OCI-LY7 (cell line): ENCODE results near the gene FAM114A1. TPM values are rescaled to one million over a fixed set of nuclear protein-coding genes. Genes with fewer than 3 reads are reported as not detected.

ENCODE experiments used
- BruUV-seq: library from RNA; stranded (reverse); fragments of 400-500 nt; replicated peaks from 2 replicates; lab custom pipeline; 2021; lab: Mats Ljungman, UMichigan
- CTCF ChIA-PET: fragments of 300-600 bp; sonication (Branson Sonifier 250); formaldehyde crosslinking; loops from one replicate; lab custom pipeline; 2022; ENCODE audit warnings: antibody characterized with exemption; ENCODE audit not compliant: unreplicated experiment; lab: Charles Lee
- POLR2A ChIA-PET: fragments of 300-600 bp; sonication (Branson Sonifier 250); formaldehyde crosslinking; loops from one replicate; lab custom pipeline; 2022; ENCODE audit warnings: antibody characterized with exemption; lab: Charles Lee
- DNase-seq: peaks from one replicate; pipeline ENCODE4 v3.0.0-alpha.2; 2015; ENCODE audit warnings: low spot score
- H2AFZ ChIP-seq: fragments of 200-600 bp; sonication (generic), shearing (Covaris generic); 2 replicates; pipeline ENCODE4 v1.6.1; 2014; ENCODE audit warnings: mild to moderate bottlenecking, antibody characterized with exemption, low read length, moderate library complexity
- H3K27ac ChIP-seq: fragments of 200-600 bp; sonication (generic); 2 replicates; pipeline ENCODE4 v1.5.1; 2014; ENCODE audit warnings: mixed run types, low read depth, mild to moderate bottlenecking, moderate library complexity, low read length, inconsistent platforms; ENCODE audit not compliant: poor library complexity, severe bottlenecking
- H3K36me3 ChIP-seq: fragments of 200-600 bp; sonication (generic); 2 replicates; pipeline ENCODE4 v1.6.1; 2014; ENCODE audit warnings: mild to moderate bottlenecking, antibody characterized with exemption, low read length, moderate library complexity, mixed read lengths; ENCODE audit not compliant: insufficient read depth
- H3K4me1 ChIP-seq: fragments of 200-600 bp; sonication (generic); 2 replicates; pipeline ENCODE4 v1.5.1; 2014; ENCODE audit warnings: mild to moderate bottlenecking, low read length; ENCODE audit not compliant: insufficient read depth, poor library complexity, severe bottlenecking
- H3K4me2 ChIP-seq: fragments of 200-600 bp; sonication (generic); 2 replicates; pipeline ENCODE4 v1.6.1; 2014; ENCODE audit warnings: mild to moderate bottlenecking, low read length
- H3K4me3 ChIP-seq: fragments of 200-600 bp; sonication (generic); 2 replicates; pipeline ENCODE4 v1.5.1; 2014; ENCODE audit warnings: mild to moderate bottlenecking, low read depth, low read length; ENCODE audit not compliant: poor library complexity, severe bottlenecking
- H3K79me2 ChIP-seq: fragments of 200-600 bp; sonication (generic); 2 replicates; pipeline ENCODE4 v1.6.1; 2016; ENCODE audit warnings: low read depth, mild to moderate bottlenecking, low read length, moderate library complexity, mixed read lengths; ENCODE audit not compliant: insufficient read depth
- H3K9me2 ChIP-seq: fragments of 200-600 bp; sonication (generic); 2 replicates; pipeline ENCODE4 v1.6.1; 2016; ENCODE audit warnings: mild to moderate bottlenecking, low read length, mixed read lengths; ENCODE audit not compliant: insufficient read depth
- H3K9me3 ChIP-seq: fragments of 200-600 bp; sonication (generic); 2 replicates; pipeline ENCODE4 v1.6.1; 2014; ENCODE audit warnings: mild to moderate bottlenecking, mixed run types, low read length, mixed read lengths
- H4K20me1 ChIP-seq: fragments of 200-600 bp; sonication (generic); 2 replicates; pipeline ENCODE4 v1.6.1; 2014; ENCODE audit warnings: mild to moderate bottlenecking, antibody characterized with exemption, low read length, moderate library complexity, mixed read lengths; ENCODE audit not compliant: insufficient read depth
- EZH2phosphoT487 ChIP-seq: fragments of 200-600 bp; sonication (generic); IDR thresholded peaks from 2 replicates; pipeline ENCODE4 v1.6.1; 2018; ENCODE audit warnings: low read depth, borderline replicate concordance, mild to moderate bottlenecking, mixed run types, antibody characterized with exemption, low read length, moderate library complexity, mixed read lengths
- intact Hi-C: fragments of 100-400 bp; cut with micrococcal nuclease; formaldehyde crosslinking; loops from one replicate; pipeline ENCODE4 v1.10.0; 2022; ENCODE audit not compliant: unreplicated experiment
- total RNA-seq, 2 experiments: library from RNA; depleted of rRNA in 1 of 2; stranded (reverse); fragments of >200 nt in 1 of 2; shearing (Covaris generic) in 1 of 2; gene quantifications; 2 replicates each; pipeline ENCODE4 v1.2.3, GENCODE V29; 2014 to 2022
- TF ChIP-seq, protein P1 (sequence below): fragments of 200-600 bp; sonication (generic); conservative IDR thresholded peaks from 2 replicates; pipeline ENCODE4 v1.5.1; 2014; ENCODE audit warnings: mild to moderate bottlenecking, antibody characterized with exemption, low read length, moderate library complexity, mixed read lengths

Gene FAM114A1
- total RNA-seq, 2 experiments from 2014 or later: not detected

DNA sequence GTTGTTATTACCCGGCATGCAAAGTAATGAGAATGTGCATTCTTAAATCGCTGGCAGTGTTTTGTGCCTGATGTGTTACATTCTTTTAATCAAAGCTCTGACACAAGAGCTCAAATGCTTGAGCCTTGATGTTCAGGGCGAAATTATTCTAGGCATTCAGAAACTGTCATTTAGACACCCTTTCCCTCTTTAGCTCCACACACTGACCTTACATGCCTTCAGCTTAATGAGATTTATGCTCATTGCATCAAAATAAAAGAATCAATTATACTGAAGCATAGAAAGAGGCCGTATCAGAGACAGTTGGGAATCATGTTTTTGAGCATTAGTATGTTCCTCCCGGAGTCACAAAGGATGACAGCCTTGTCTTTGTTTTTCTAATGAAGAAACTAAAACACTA lies 56.7 kb downstream of the FAM114A1 start:
- DNase-seq: no peak
- H3K4me1 ChIP-seq: no peaks in the 10 kb centered on the region
- CTCF ChIA-PET: no interaction called here
- H3K27ac ChIP-seq: no peak overlapping the region
- no peaks in the 10 kb centered on the region for H3K36me3 ChIP-seq
- TF ChIP-seq, protein P1, sequence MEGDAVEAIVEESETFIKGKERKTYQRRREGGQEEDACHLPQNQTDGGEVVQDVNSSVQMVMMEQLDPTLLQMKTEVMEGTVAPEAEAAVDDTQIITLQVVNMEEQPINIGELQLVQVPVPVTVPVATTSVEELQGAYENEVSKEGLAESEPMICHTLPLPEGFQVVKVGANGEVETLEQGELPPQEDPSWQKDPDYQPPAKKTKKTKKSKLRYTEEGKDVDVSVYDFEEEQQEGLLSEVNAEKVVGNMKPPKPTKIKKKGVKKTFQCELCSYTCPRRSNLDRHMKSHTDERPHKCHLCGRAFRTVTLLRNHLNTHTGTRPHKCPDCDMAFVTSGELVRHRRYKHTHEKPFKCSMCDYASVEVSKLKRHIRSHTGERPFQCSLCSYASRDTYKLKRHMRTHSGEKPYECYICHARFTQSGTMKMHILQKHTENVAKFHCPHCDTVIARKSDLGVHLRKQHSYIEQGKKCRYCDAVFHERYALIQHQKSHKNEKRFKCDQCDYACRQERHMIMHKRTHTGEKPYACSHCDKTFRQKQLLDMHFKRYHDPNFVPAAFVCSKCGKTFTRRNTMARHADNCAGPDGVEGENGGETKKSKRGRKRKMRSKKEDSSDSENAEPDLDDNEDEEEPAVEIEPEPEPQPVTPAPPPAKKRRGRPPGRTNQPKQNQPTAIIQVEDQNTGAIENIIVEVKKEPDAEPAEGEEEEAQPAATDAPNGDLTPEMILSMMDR: no peak
- no peak for TF ChIP-seq EZH2phosphoT487
- POLR2A ChIA-PET: interaction anchor here (0.6 to 1.1 kb wide), 4 partner anchors 9 to 417 kb away, joined by 3 to 4 read pairs (median 3); no protein-coding TSS in a partner anchor
- H3K79me2 ChIP-seq: no peaks in the 10 kb centered on the region
- H3K4me2 ChIP-seq: no peak overlapping the region
- no peaks in the 10 kb centered on the region for H3K9me2 ChIP-seq
- H4K20me1 ChIP-seq: no peaks in the 10 kb centered on the region
- intact Hi-C loops: no loop called here
- BruUV-seq: no TSS peak
- no peaks in the 10 kb centered on the region for H3K9me3 ChIP-seq
- no peak overlapping the region for H2AFZ ChIP-seq
- no peak overlapping the region for H3K4me3 ChIP-seq

DNA sequence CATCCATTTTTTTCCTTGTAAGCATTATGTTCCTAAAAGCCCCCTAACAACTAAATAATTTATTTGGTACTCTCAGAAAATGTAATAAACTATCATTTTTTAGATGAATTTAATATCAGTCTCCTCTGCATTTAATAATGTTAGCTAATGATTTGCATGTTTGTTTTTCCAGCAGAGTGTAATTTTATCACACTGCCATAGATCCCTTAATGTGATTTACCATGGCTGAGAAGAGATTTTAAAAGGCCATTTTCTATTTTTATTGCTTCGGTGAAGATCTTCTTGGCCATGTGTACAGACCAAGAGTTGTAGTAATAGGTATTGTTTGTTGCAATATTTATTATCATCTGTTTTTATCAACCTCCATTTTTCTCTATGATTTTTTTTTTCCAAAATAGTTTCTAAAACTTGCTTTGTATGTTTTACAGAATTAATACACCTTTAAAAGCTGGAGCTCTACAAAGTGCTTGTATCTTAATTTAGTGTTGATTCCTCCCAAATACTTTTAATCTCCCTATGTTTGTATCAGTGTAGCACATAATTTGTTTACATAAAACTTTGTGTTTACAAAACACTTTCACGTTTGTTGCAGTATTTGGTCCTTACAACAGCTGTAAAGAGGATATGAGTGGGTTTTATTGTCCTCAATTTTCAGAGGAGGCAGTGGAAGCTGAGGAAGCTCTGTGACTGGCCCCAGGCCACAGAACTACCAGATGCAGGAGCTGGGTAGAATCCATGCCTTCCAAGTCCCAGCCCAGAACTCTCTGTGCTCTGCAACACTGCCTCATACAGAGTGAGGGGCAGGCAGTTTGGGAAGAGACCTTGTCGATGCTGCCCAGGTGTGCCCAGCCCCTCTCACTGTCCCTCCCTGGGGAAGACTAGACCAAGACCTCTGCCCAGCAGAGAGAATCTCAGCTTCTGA lies 58.1 kb downstream of the FAM114A1 start:
- POLR2A ChIA-PET: interaction anchor here (0.6 to 1.3 kb wide), 7 partner anchors 10 to 740 kb away, joined by 3 to 4 read pairs (median 3); no protein-coding TSS in a partner anchor
- H3K79me2 ChIP-seq: no peaks in the 10 kb centered on the region
- CTCF ChIA-PET: no interaction called here

More for the DNA sequence above, 58.1 kb downstream of the FAM114A1 start:
- Histone ChIP-seq H3K9me2 (no peaks in the 10 kb centered on the region), H3K4me1 (no peaks in the 10 kb centered on the region), H3K9me3 (no peaks in the 10 kb centered on the region), H3K4me2 (no peak overlapping the region), H2AFZ (no peak overlapping the region), H4K20me1 (no peaks in the 10 kb centered on the region), H3K4me3 (no peak overlapping the region), H3K27ac (no peak overlapping the region), H3K36me3 (no peaks in the 10 kb centered on the region)
- TF ChIP-seq EZH2phosphoT487: no peak
- TF ChIP-seq, protein P1: no peak
- DNase-seq: no peak
- intact Hi-C loops: no loop called here
- BruUV-seq: no TSS peak
